GM19468 (cell line): Measurements from ENCODE around the gene CYLC1.

Experiments
- ATAC-seq: cut with Tn5 transposase; IDR thresholded peaks from one replicate; pipeline ENCODE4 v1.9.1; 2021; ENCODE audit warnings: mild to moderate bottlenecking, moderate library complexity, moderate number of reproducible peaks; ENCODE audit not compliant: unreplicated experiment; ENCODE audit errors: extremely low read depth

The CYLC1 gene

GRCh38 chrX:83860846-83861245, at the start of gene CYLC1:
CYLC1 (plus strand) TSS chrX:83861146; CDS start chrX:83861183, 37 bp downstream.
- no peak for ATAC-seq

- ATAC-seq = no peak
Observed at GRCh38 chrX:83819304-83819703, 41.6 kb upstream of the CYLC1 start.

DNA sequence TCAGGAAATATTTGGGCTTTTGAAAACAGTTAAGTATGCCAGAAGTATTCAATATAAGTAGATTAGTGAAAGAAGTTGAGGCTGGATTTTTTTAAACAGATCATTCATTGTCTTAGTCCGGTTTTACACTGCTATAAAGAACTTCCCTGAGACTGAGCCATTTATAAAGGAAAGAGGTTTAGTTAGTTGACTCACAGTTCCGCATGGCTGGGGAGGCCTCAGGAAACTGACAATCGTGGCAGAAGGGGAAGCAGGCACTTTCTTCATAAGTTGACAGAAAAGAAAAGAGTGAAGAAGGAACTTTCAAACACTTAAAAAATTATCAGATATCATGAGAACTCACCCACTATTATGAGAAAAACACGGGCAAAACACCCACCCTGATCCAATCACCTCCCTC, 31.1 kb upstream of the CYLC1 start:
- ATAC-seq = no peak

DNA sequence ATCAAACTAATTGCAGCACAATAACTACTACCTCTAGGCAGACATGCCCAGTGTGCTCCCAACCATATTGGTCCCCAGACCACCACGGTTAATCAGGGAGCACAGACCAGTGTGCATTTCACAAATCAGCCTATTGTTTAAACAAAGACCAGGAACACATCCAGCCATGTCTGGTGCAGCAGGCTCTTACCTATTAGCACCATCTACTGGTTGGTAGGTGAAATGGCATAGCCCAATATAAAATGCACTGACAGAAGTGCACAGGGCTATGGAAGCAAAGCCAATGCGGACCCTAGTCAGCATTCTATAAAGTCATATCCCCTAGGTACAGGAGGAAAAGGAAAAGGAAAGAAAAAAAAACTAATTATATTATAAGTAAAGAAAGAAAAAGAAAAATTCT, 15.5 kb upstream of the CYLC1 start:
- peak; percentile 84 for ATAC-seq

DNA sequence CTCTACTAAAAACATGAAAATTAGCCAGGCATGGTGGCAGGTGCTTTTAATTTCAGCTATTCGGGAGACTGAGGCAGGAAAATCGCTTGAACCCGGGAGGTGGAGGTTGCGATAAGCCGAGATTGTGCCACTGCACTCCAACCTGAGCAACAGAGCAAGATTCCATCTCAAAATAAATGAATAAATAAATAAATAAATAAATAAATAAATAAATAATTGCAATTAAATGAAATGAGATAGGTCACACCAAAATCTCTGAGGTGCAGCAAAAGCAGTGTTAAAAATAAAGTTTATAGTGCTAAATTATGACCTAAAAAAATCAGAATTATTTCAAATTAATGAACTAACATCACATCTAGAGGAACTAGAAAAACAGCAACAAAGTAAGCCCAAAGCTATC, 13.6 kb upstream of the CYLC1 start:
- ATAC-seq = no peak

GRCh38 chrX:83888585-83888984, 27.6 kb downstream of the CYLC1 start:
- ATAC-seq = no peak

DNA sequence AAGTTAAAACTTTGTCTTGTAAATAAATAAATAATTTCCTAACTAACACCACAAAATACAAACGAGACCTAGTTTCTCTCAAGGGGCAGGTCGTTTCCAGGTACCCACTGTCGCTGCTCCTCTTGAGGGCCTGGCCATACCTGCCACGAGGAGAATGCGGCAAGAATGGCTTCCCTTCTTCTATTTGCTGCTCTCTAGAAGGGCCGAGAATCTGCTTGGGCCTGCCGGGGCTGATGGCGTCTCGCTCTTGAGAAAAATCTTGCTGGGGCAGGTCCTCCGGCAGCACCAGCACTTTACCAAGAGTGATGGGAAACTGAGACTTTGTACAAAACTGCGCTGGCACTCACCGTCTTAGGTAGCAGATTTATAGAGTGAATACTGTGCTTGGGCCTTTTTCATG, 31.5 kb downstream of the CYLC1 start:
- ATAC-seq = no peak

DNA sequence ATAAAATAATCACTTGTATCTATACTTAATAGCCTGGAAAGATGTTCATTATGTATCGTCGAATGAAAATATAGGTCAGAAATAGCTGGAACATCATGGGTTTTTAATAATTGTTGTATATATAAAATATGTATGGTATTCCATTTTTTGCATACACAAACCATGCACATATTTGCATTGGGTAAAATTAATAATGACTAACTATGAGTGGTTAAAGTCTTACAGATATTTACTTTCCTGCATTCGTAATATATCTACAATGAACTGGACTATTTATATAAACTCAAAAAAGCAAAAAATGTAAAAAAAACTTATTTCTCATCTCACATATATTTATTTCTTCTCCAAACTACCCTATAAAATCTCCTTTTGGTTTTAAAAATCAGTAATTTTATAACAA, 46.0 kb downstream of the CYLC1 start:
- ATAC-seq = no peak

DNA sequence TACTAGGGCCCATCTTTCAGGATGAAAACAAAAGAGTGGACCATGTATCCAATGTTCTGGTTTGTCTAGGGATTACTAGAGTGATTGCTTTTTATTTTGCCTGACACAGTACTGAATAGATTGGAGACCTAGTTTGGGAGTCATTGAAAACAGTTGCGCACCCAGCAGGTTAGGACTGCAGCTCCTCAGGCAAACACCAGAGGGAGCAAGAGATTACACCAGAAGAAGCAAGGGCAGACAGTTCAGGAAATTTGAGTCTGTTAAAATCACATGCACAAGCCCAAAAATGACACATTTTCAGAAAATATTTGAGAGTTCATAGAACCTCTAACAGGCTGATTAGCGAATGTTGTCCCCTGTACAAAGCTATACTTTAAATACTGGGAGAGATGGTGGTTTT, 55.6 kb downstream of the CYLC1 start:
- ATAC-seq = no peak

- ATAC-seq = no peak
Observed at GRCh38 chrX:83934220-83934619, 73.3 kb downstream of the CYLC1 start.
